ENCODE measurements around the gene ZFYVE27. TPM values are rescaled to one million over a fixed set of nuclear protein-coding genes. Genes with fewer than 3 reads are reported as not detected.

Gene ZFYVE27
- total and polyA plus RNA-seq, 2 donors from 2014 or later = 23.3 to 34.4 TPM

- no peak for FAIRE-seq
- TF ChIP-seq, protein P1, sequence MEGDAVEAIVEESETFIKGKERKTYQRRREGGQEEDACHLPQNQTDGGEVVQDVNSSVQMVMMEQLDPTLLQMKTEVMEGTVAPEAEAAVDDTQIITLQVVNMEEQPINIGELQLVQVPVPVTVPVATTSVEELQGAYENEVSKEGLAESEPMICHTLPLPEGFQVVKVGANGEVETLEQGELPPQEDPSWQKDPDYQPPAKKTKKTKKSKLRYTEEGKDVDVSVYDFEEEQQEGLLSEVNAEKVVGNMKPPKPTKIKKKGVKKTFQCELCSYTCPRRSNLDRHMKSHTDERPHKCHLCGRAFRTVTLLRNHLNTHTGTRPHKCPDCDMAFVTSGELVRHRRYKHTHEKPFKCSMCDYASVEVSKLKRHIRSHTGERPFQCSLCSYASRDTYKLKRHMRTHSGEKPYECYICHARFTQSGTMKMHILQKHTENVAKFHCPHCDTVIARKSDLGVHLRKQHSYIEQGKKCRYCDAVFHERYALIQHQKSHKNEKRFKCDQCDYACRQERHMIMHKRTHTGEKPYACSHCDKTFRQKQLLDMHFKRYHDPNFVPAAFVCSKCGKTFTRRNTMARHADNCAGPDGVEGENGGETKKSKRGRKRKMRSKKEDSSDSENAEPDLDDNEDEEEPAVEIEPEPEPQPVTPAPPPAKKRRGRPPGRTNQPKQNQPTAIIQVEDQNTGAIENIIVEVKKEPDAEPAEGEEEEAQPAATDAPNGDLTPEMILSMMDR (IDR thresholded peaks at IDR 0.05; ENCODE audit: borderline replicate concordance, extremely low read depth, insufficient read depth) = no peak
Observed at GRCh38 chr10:97762056-97762455, 25.1 kb downstream of the ZFYVE27 start.

GRCh38 chr10:97762816-97763215 is 25.9 kb downstream of the ZFYVE27 start:
- Histone ChIP-seq H3K4me1 (ENCODE audit: control insufficient read depth in 2 of 3, insufficient read depth in 2 of 3, low read depth in 1 of 3, low read length in 3 of 3) (no peaks in the 10 kb centered on the region), H3K9me3 (ENCODE audit: control insufficient read depth in 2 of 3, insufficient read depth in 1 of 3, low read length in 3 of 3) (no peaks in the 10 kb centered on the region), H3K36me3 (ENCODE audit: control insufficient read depth in 2 of 3, insufficient read depth in 3 of 3, low read length in 3 of 3) (peaks cover 0 to 6% (median 3%) of the 10 kb centered on the region in 3 donors), H3K27me3 (ENCODE audit: control insufficient read depth, insufficient read depth, low read length) (no peaks in the 10 kb centered on the region), H3K4me3 (ENCODE audit: low read length in 3 of 3) (no peak overlapping the region), H3K9ac (ENCODE audit: low read length in 3 of 3) (no peak overlapping the region), H3K27ac (ENCODE audit: low read depth in 2 of 2, low read length in 2 of 2) (no peak overlapping the region)
- TF ChIP-seq, protein P1 (IDR thresholded peaks at IDR 0.05; ENCODE audit: borderline replicate concordance, extremely low read depth, insufficient read depth) = no peak
- intact Hi-C loops (cut with DNase I) = no loop called here
- FAIRE-seq (no peak), DNase-seq (no peak)

More at GRCh38 chr10:97762056-97762455, 25.1 kb downstream of the ZFYVE27 start:
- Histone ChIP-seq H3K36me3 (ENCODE audit: control insufficient read depth in 2 of 3, insufficient read depth in 3 of 3, low read length in 3 of 3) (peaks cover 0 to 12% (median 3%) of the 10 kb centered on the region in 3 donors), H3K4me3 (ENCODE audit: low read length in 3 of 3) (no peak overlapping the region), H3K27ac (ENCODE audit: low read depth in 2 of 2, low read length in 2 of 2) (no peak overlapping the region), H3K27me3 (ENCODE audit: control insufficient read depth, insufficient read depth, low read length) (no peaks in the 10 kb centered on the region), H3K9me3 (ENCODE audit: control insufficient read depth in 2 of 3, insufficient read depth in 1 of 3, low read length in 3 of 3) (no peaks in the 10 kb centered on the region), H3K9ac (ENCODE audit: low read length in 3 of 3) (no peak overlapping the region), H3K4me1 (ENCODE audit: control insufficient read depth in 2 of 3, insufficient read depth in 2 of 3, low read depth in 1 of 3, low read length in 3 of 3) (no peaks in the 10 kb centered on the region)
- intact Hi-C loops (cut with DNase I) = no loop called here
- no peak for DNase-seq

GRCh38 chr10:97763411-97763810 is 26.5 kb downstream of the ZFYVE27 start:
- no peak overlapping the region for H3K4me3 ChIP-seq (ENCODE audit: low read length in 3 of 3)
- no peaks in the 10 kb centered on the region for H3K9me3 ChIP-seq (ENCODE audit: control insufficient read depth in 2 of 3, insufficient read depth in 1 of 3, low read length in 3 of 3)
- no peaks in the 10 kb centered on the region for H3K27me3 ChIP-seq (ENCODE audit: control insufficient read depth, insufficient read depth, low read length)
- TF ChIP-seq, protein P1 (IDR thresholded peaks at IDR 0.05; ENCODE audit: borderline replicate concordance, extremely low read depth, insufficient read depth) = no peak
- intact Hi-C loops (cut with DNase I) = no loop called here
- no peaks in the 10 kb centered on the region for H3K4me1 ChIP-seq (ENCODE audit: control insufficient read depth in 2 of 3, insufficient read depth in 2 of 3, low read depth in 1 of 3, low read length in 3 of 3)
- no peak overlapping the region for H3K27ac ChIP-seq (ENCODE audit: low read depth in 2 of 2, low read length in 2 of 2)
- H3K9ac ChIP-seq (ENCODE audit: low read length in 3 of 3) = no peak overlapping the region
- DNase-seq = no peak
- FAIRE-seq = no peak
- peaks cover 0 to 6% (median 3%) of the 10 kb centered on the region in 3 donors for H3K36me3 ChIP-seq (ENCODE audit: control insufficient read depth in 2 of 3, insufficient read depth in 3 of 3, low read length in 3 of 3)

DNA sequence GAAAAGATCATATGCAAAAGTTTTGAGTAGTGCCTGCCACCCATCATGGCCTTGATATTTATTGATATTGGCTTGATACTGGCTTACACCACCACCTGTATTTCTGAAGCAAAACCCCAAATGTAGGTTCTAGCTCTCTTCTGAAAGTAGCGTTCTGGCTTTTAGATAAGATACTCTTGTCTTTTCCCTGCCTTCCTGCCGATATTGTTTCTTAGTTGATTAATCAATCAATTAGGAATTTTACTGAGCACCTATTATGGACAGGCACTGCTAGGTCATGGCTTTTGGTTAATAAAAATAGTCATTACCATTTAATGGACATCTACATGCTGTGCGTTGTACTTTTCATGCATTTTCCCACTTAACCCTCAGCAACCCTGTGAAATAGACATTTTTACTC is 27.0 kb downstream of the ZFYVE27 start:
- no peaks in the 10 kb centered on the region for H3K9me3 ChIP-seq (ENCODE audit: control insufficient read depth in 2 of 3, insufficient read depth in 1 of 3, low read length in 3 of 3)
- intact Hi-C loops (cut with DNase I) = no loop called here

More for the DNA sequence above, 27.0 kb downstream of the ZFYVE27 start:
- no peak overlapping the region for H3K27ac ChIP-seq (ENCODE audit: low read depth in 2 of 2, low read length in 2 of 2)
- H3K27me3 ChIP-seq (ENCODE audit: control insufficient read depth, insufficient read depth, low read length) = no peaks in the 10 kb centered on the region
- TF ChIP-seq, protein P1 (IDR thresholded peaks at IDR 0.05; ENCODE audit: borderline replicate concordance, extremely low read depth, insufficient read depth) = no peak
- no peak for DNase-seq
- H3K36me3 ChIP-seq (ENCODE audit: control insufficient read depth in 2 of 3, insufficient read depth in 3 of 3, low read length in 3 of 3) = peaks cover 0 to 6% (median 3%) of the 10 kb centered on the region in 3 donors
- no peak overlapping the region for H3K9ac ChIP-seq (ENCODE audit: low read length in 3 of 3)
- H3K4me3 ChIP-seq (ENCODE audit: low read length in 3 of 3) = no peak overlapping the region
- H3K4me1 ChIP-seq (ENCODE audit: control insufficient read depth in 2 of 3, insufficient read depth in 2 of 3, low read depth in 1 of 3, low read length in 3 of 3) = no peaks in the 10 kb centered on the region
- FAIRE-seq = no peak
